ENCODE results near the gene IFNAR1.
A peak's percentile ranks its signal among the peaks of the same experiment; 100 is the strongest.
"Not testable (repeated sequence)": the region's sequence is repeated elsewhere in the genome, so short reads cannot be mapped to it uniquely, and the experiment has no call there.

IFNAR1 gene

DNA sequence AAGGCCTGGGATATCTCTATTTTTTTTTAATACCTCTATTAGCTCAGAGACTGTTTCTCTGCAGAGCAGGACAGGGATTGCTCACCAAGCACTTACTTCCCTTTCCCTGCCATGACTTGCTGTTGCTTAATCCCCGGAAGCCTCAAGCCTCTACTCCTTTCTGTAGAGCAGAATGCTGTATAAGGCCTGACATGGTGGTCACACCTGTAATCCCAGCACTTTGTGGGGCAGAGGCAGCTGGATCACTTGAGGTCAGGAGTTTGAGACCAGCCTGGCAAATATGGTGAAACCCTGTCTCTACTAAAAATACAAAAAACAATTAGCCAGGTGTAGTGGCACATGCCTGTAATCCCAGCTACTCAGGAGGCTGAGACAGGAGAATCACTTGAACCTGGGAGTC is 55.2 kb downstream of the IFNAR1 start:
- not testable (repeated sequence) for DNase-seq

DNA sequence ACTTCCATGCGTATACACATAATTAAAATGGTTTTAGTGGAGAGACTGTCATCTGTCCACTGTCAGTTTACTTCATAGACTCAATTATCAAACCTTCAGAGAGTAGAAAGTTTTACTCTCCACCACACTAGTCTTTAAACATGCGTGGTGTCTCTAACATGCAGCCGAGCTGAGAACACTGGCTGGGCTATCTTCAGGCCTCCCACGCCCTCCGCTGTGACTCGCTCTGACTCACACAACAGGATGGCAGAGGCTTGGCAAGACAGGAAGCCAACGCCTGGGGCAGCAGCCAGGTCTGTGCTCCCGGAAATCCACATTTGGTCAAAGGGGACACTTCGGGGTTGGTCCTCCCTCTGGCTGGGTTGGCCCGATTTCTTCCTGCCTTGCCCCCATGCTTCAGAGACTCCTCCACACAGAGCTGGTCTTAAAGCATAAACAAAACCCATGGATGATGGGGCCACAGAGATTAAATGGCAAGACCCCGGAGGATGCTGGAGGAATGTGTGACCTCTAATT is 55.8 kb downstream of the IFNAR1 start:
- DNase-seq: peak; percentile 84

DNA sequence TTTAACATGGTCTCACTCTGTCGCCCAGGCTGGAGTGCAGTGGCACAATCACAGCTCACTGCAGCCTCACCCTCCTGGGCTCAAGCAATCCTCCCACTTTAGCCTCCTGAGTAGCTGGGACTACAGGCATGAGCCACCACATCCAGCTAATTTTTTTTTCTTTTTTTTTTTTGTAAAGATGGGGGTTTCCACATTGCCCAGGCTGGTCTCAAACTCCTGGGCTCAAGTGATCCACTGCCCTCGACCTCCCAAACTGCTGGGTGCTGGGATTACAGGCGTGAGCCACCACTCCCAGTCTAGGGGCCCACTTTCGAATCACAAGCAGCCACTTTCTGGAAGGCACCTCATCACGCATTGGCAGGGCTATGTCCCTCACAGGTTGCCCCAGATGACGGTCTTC is 56.6 kb downstream of the IFNAR1 start:
- not testable (repeated sequence) for DNase-seq

DNA sequence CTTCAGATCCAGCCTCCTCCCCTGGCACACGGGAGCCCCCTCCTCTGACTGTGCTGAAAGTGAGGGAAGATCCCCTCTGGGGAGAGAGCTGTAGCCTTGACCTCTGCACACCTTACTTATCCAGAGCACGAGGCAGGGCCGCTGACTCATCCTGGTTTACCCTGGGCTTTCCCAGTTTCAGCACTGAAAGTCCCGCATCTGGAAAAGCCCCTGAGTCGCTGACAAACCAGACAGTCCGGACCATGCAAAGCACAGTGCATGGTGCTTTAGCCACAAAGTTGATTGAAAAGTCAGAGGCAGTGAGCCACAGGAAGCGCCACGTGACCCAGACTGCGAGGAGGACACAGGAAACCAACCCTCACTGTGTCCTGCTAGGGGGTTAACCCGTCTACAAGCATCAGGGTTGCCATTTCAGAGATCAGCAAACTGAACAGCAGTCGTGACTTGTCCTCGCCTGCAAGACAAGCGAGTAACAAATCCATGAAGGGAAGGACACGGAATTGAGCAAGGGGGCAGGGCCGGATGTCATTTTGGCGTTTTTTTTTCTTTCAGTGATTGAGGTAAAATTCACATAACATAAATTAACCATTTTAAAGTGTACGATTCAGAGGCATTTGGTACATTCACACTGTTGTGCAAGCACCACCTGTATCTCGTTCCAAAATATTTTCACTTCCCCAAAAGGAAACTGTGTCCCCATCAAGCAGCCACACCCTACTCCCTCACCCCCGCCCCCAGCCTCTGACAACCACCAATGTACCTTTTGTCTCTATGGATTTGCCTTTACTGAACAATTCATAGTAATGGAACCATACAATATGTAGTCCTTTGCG is 58.5 kb downstream of the IFNAR1 start:
- peak; percentile 80 for DNase-seq

DNA sequence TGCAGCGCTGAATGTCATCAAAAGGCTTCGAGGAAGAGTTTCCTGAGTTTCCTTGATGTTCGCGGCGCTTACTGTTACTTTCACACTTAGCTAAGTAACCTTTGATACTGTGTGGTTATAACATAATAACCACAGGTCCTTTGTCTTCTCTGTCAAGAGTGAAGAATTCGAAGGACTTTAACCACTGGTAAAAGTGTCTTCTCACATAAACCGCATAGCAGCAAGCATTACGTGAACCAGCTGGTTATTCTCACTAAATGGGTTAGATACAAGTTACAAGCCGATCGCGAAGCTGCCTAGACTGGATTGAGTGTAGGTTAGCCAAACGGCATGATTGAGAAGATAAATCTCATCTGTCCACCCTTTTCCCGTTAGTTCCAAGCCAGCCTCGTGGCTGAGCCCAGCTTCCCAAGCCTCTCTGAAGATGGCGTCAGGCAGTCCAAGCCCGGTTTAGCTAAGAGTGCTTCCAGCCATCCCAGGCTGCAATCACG is 60.1 kb downstream of the IFNAR1 start:
- DNase-seq: peak; percentile 43

DNA sequence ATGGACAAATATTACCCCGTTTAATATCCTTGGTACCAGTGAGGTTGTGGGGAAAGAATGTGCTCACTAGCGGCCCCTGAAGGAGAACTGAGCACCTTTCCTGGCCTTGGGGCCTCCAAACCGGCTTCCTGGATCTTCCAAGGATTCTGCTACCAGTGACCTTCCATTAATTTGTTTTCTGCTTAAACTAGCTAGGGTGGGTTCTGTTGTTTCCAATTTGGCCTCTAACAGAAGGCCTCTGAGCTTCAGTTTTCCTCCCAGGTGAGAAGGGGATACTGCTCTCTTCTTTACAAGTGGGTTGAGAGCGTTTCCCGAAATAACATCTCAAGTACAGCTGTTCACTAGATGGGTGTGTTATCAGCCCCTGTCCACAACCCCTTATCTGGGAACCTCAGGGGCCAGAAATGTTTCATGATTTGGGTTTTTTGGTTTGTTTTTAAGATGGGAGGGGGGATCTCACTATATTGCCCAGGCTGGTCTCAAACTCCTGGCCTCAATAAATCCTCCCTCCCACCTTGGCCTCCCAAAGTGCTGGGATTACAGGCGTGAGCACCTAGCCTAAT is 61.5 kb downstream of the IFNAR1 start:
- DNase-seq: no peak

DNA sequence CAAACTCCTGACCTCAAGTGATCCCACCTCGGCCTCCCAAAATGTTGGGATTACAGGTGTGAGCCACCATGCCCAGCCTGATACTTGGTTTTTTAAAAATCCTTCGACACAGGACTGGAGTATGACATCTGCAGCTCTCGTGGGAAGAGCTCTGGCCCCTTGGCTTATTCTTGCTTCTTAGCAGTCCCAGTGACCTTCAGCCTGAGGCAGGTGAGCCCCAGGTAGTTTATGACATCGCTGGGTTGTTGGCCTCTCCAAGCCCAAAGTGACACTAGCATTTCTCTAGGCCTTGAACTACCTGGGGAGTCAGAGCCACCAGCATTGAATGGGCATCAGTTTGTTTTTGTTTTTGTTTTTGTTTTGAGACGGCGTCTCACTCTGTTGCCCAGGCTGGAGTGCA is 62.5 kb downstream of the IFNAR1 start:
- no peak for DNase-seq

DNA sequence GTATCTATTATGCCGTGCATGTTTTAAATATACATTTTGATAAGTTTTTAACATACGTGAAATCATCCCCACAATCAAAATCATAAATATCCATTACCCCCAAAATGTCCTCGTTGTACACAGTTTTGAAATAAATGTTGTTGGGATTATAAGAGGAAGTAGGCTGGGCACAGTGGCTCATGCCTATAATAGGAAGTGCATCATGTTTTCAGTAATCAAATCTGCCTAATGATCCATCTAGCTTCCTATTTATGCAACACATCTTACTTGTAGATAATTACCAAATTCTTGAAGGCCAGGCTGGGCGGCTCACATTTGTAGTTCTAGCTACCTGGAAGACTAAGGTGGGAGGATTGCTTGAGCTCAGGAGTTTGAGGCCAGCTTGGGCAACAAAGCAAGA is 63.4 kb downstream of the IFNAR1 start:
- no peak for DNase-seq

DNA sequence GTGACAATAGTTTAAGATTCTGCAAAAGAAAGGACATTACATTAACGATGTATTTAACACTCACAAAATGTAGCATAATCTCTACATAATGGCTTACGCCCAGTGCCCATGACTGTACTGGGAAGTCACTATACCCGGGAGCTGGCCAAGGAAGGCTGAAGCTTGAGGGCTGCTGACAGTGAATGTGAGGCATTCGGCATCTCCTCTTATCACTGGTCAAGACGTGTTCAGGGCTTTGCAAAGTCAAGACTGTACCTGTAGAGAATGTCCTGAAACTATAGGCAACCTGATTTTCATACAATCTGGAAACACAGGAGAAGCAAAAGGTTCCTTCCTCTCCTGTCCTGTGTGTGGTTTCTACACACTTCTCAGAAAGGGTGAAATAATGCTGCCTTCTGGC is 65.7 kb downstream of the IFNAR1 start:
- no peak for DNase-seq

DNA sequence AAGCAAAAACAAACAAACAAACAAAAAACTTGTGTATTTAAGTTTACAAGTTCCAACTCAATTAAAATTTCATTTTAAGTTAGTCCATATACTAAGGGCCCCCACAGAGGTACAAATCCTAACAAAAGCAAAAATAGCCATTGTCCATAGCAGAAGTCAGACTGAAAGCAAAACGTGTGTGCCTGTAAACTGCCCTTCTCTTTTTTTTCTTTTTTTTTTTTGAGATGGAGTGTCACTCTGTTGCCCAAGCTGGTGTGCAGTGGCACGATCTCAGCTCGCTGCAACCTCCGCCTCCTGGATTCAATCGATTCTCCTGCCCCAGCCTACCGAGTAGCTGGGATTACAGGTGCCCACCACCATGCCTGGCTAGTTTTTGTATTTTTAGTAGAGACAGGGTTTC is 66.9 kb downstream of the IFNAR1 start:
- DNase-seq: no peak

DNA sequence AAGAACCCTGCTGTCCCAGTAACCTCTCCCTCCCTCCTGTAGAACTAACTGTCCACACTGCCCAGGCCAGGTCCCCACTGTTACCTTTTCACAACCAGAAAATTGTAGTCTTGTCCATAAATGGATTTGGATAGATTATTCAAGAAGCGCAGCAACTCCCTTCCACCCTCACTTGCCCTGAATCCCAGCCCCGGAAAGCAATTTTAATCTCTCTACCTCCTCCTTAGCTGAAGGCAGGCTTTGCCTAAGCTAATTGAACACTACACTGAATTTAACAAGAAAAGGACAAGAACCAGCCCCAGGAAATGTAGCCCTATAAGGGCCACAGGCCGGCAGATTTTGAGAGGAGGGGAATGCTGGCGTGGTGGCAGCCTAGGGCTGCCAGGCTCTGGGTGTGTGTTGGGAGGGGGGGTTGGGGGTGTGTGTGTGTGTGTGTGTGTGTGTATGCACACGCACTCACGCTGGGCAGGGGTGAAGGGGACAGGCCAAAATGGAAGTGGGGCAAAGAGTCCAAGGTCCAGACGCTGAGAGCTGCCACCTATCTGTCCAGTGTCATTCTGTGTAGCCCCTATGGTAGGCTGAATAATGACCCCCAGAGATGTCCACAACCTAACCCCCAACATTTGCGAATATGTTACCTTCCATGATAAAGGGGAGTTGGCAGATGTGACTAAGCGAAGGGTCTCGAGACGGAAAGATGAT is 67.7 kb downstream of the IFNAR1 start:
- DNase-seq: no peak

DNA sequence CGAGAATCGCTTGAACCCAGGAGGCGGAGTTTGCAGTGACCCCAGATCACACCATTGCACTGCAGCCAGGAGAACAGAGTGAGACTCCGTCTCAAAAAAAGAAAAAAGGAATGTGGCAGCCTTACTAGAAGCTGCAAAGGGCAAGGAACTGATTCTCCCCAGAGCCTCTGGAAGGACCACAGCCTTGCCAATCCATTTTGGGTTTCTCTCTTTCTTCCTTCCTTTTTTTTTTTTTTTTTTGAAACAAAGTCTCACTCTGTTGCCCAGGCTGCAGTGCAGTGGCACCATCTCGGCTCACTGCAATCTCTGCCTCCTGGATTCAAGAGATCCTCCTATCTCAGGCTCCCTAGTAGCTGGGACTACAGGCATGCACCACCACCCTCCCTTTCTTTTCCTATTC is 68.6 kb downstream of the IFNAR1 start:
- DNase-seq: no peak

DNA sequence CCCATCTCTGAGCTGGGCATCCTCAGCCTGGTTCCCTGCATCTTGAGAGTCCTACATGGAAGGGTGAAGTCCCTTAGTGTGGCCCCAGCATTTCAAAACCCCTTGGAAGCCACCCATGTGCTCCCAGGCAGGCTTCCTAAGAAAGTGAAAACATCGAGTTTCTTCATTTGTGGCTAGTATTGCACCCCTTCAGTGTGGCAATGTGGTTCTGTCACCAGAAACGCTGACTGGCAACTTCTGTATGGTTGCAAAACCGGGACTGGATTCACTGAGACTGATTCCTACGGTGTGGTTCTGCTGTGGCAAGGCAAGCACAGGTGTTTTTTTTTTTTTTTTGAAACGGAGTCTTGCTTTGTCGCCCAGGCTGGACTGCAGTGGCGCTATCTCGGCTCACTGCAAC is 69.5 kb downstream of the IFNAR1 start:
- DNase-seq: no peak

DNA sequence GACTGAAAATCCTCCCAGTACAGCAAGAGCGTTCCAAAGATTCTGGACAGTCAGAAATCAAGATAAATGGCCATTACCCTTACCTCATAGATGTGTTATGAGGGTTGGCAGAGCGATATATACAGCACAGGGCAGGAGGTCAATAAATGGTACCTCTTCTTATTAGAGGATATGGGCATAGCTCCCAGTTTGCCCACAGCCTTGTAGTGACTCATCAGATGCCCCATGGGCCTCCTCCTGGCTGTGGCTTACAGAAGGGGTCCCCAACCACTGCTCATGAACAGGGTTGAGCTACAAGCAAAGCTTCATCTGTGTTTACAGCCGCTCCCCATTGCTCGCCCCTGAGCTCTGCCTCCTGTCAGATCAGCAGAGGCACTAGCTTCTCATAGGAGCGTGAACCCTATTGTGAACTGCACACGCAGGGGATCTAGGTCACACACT is 71.1 kb downstream of the IFNAR1 start:
- DNase-seq: no peak

DNA sequence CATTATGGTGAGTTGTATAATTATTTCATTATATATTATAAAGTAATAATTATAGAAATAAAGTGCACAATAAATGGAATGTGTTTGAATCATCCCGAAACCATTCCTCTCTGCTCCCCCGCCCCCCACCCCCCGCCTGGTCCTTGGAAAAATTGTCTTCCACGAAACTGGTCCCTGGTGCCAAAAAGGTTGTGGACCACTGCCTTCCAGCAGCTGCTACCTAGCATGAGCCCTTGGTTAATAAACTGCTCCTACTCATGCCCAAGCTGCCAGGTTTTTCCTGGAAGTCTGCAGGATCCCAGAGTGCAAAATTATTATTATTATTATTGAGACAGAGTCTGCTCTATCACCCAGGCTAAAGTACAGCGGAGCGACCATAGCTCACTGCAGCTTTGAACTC is 71.7 kb downstream of the IFNAR1 start:
- DNase-seq: no peak

DNA sequence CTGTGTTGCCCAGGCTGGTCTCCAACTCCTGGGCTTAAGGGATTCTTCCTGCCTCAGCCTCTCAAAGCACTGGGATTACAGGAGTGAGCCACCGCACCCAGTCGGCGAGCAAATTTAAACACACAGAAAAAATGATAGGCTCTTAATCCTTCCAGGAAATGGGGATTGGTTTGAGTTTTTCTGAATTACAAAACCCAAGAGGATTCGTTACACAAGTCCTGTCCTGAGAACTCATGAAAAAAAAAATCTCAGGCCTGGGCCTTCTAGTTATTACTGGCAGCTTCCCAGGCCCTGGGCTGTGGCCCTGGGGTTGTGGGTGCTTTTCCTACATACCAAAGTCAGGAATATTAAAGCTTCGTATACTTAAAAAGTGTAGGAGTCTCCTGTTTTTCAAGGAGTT is 72.2 kb downstream of the IFNAR1 start:
- no peak for DNase-seq

DNA sequence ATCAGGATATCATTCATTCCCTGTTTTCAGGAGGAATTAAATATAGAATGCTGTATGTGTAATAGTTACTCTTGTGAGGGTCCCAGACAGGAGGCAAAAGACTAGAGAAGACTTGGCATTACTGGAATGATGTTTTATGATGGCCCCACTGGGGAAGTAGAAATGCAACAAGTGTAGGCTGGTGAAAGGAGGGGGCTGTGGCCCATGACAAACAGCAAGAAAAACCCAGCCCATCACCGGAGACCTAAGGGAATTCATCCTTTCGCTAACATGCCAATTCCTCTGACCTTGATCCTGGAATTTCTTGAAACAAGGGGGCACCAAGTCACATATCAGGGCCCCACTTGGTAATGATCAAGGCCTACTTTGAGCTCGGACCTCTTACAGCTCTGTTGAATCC is 72.9 kb downstream of the IFNAR1 start:
- no peak for DNase-seq

DNA sequence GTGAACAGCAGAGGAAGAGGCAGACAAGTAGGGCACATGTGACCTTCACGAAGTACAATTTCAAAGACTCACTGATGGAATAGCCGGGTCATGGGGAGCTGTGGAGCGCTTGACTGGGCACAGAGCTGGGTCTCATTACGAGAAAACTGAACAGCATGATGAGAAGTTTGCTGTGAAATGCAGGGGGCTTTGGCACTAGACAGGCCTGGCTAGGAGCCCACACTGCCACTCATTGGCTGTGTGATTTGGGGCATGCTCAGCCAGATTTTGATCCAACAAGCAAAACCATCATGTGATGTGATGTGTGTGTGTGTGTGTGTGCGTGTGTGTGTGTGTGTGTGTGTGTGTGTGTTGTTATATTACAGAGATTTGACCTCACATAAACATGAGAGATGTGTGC is 73.6 kb downstream of the IFNAR1 start:
- DNase-seq: no peak

DNA sequence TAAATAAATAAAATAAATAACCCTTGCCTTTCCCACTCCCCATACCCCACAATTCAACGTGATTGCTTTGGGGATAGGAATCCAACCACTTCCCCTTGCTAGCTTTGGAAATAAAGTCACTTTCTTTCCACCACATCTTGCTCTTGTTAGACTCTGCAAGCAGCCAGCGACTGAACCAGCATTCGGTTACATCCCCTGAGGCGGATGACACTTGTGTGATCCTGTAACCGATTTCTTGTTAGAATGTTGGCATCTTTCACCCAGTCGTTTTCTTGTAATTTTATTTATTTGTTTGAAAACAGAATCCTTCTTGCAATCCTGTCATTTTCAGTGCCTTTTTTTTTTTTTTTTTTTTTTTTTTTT is 76.8 kb downstream of the IFNAR1 start:
- DNase-seq: no peak

DNA sequence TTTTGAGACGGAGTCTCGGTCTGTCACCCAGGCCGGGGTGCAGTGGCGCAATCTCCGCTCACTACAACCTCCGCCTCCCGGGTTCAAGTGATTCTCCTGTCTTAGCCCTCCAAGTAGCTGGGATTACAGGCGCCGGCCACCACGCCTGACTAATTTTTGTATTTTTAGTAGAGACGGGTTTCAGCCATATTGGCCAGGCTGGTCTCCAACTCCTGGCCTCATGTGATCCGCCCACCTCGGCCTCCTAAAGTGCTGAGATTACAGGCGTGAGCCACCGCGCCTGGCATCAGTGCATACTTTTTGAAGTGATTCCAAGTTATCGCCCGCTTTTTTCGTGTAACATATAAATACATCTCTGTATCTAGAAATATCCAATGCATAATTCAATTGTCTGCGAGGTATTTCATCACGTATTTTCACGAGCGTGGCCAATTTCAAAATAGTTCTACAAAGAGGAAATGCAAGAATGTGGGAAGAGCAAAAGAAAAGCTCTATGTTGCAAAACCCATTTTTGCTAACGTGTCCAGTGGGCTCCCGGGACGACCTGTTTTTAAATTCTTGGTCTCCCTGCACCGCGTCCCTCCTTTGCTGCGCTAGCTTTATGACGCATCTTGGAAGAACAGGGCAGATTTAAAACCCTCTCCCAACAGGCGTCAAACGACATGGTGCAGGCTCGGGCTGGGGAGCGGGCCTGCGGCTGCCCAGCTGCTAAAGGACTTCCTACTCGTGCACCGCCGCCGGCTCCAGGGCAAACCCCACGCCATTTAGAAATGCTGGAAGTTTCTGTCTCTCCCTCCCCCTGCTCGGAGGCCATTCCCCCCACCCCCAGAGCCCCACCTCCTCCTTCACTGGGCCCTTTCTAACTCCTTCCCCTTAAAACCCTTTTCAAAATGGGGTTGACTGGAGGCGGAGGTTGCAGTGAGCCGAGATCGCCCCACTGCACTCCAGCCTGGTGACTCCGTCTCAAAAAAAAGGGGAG is 77.5 kb downstream of the IFNAR1 start:
- no peak for DNase-seq

DNA sequence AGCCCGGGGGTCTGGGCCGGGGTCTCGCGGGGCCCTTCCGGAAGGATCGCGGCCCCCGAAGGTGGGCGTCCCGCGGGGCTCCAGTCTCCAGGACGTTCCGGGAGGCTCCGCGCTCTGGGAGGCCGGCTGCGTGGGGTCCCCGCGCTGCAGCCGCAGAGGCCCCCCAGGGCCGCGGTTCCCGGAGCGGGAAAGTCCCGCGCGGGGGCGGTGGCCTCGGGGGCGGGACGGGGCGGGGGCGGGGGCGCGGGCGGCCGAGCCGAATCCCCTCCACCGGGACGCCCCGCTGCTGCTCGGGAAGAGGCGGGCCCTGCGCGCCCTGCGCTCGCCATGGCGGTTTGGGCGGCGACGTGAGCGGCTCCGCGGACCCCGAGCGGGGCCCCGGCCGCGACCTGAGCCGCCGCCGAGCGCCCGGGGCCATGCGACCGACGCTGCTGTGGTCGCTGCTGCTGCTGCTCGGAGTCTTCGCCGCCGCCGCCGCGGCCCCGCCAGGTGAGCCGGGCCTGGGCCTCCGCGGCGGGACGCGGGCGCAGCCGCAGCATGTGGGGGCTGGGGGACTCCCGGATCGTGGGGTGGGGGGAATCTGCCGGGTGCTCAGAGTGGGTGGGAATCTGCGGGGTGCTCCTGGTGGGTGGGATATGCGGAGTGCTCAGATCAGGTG is 78.5 kb downstream of the IFNAR1 start, which contains the start of gene IFNGR2:
Gene IFNGR2, plus strand, starts transcription at position 286 of the 658 bp plus-strand sequence. Its CDS starts 131 bp downstream, at position 417.
- DNase-seq: no peak

Measured in NK-92 treated with Interleukin-12 subunit alpha and Interleukin-12 subunit beta, amount 100 ng/mL, for 24 hours (cell line).